ENCODE measurements around the gene EDDM3A.
"Not testable (repeated sequence)": the region's sequence is repeated elsewhere in the genome, so short reads cannot be mapped to it uniquely, and the experiment has no call there.

EDDM3A gene

GRCh38 chr14:20733684-20734429 lies 11.8 kb upstream of the EDDM3A start:
- DNase-seq (ENCODE audit: low spot score), result no peak

- no peak for DNase-seq (ENCODE audit: low spot score)
Measured at GRCh38 chr14:20734430-20734806, 11.3 kb upstream of the EDDM3A start.

GRCh38 chr14:20738292-20738691 lies 7.4 kb upstream of the EDDM3A start:
- not testable (repeated sequence) for DNase-seq (ENCODE audit: low spot score)

GRCh38 chr14:20742132-20742531 lies 3.6 kb upstream of the EDDM3A start:
- no peak for DNase-seq (ENCODE audit: low spot score)

GRCh38 chr14:20743556-20743955 lies 2.1 kb upstream of the EDDM3A start:
- no peak for DNase-seq (ENCODE audit: low spot score)

- DNase-seq (ENCODE audit: low spot score), result no peak
Measured at GRCh38 chr14:20746566-20746965, 879 bp downstream of the EDDM3A start.

GRCh38 chr14:20748439-20748838 lies 2.8 kb downstream of the EDDM3A start:
- DNase-seq (ENCODE audit: low spot score), result no peak

GRCh38 chr14:20750194-20750593 lies 4.5 kb downstream of the EDDM3A start:
- no peak for DNase-seq (ENCODE audit: low spot score)

- no peak for DNase-seq (ENCODE audit: low spot score)
Measured at GRCh38 chr14:20751963-20752562, 6.4 kb downstream of the EDDM3A start.

- DNase-seq (ENCODE audit: low spot score), result no peak
Measured at GRCh38 chr14:20754308-20754707, 8.6 kb downstream of the EDDM3A start.

GRCh38 chr14:20755037-20755436 lies 9.3 kb downstream of the EDDM3A start:
- DNase-seq (ENCODE audit: low spot score), result no peak

- DNase-seq (ENCODE audit: low spot score), result peak; percentile 40
Measured at GRCh38 chr14:20757965-20758364, 12.3 kb downstream of the EDDM3A start.

- DNase-seq (ENCODE audit: low spot score), result not testable (repeated sequence)
Measured at GRCh38 chr14:20759465-20759864, 13.8 kb downstream of the EDDM3A start.

GRCh38 chr14:20760950-20761349 lies 15.3 kb downstream of the EDDM3A start:
- no peak for DNase-seq (ENCODE audit: low spot score)

- DNase-seq (ENCODE audit: low spot score), result no peak
Measured at GRCh38 chr14:20768593-20768892, 22.9 kb downstream of the EDDM3A start.

GRCh38 chr14:20769421-20769820 lies 23.7 kb downstream of the EDDM3A start:
- DNase-seq (ENCODE audit: low spot score), result no peak

GRCh38 chr14:20772650-20773049 lies 27.0 kb downstream of the EDDM3A start:
- DNase-seq (ENCODE audit: low spot score), result no peak

GRCh38 chr14:20774258-20774824 lies 28.7 kb downstream of the EDDM3A start:
- DNase-seq (ENCODE audit: low spot score), result no peak

GRCh38 chr14:20775043-20775442 lies 29.4 kb downstream of the EDDM3A start:
- DNase-seq (ENCODE audit: low spot score), result no peak

GRCh38 chr14:20775901-20776300 lies 30.2 kb downstream of the EDDM3A start:
- DNase-seq (ENCODE audit: low spot score), result no peak

- DNase-seq (ENCODE audit: low spot score), result no peak
Measured at GRCh38 chr14:20781803-20782202, 36.1 kb downstream of the EDDM3A start.

- peak; percentile 30 for DNase-seq (ENCODE audit: low spot score)
Measured at GRCh38 chr14:20782280-20782890, 36.7 kb downstream of the EDDM3A start.

- no peak for DNase-seq (ENCODE audit: low spot score)
Measured at GRCh38 chr14:20787025-20787424, 41.3 kb downstream of the EDDM3A start.
